H1 (cell line): ENCODE measurements around the gene RMRP. TPM values are rescaled to one million over a fixed set of nuclear protein-coding genes. Genes with fewer than 3 reads are reported as not detected.

Experiments used
- CTCF ChIA-PET: fragments of 300-600 bp; sonication (Branson Sonifier 250); formaldehyde crosslinking; loops from one replicate; lab custom pipeline; 2021; ENCODE audit not compliant: partially characterized antibody; lab: Charles Lee
- POLR2A ChIA-PET: fragments of 300-600 bp; sonication (Branson Sonifier 250); formaldehyde crosslinking; loops from one replicate; lab custom pipeline; 2021; ENCODE audit warnings: inconsistent platforms; ENCODE audit not compliant: partially characterized antibody; lab: Charles Lee
- DNase-seq, 2 experiments: peaks; one replicate each; pipeline versions ENCODE4 v3.0.0 to v3.0.0-alpha.2; 2010 to 2022; ENCODE audit warnings: low spot score in 2 of 2, low read depth in 1 of 2, mixed read lengths in 1 of 2
- FAIRE-seq: peaks from 2 replicates; lab custom pipeline; 2011; peaks lifted over from hg19 to GRCh38; lab: Jason Lieb, UNC
- H2AFZ ChIP-seq: 2 replicates; pipeline ENCODE4 v1.8.1; 2012; ENCODE audit warnings: low read length, inconsistent platforms
- H2AK5ac ChIP-seq: 2 replicates; pipeline ENCODE4 v1.6.1; 2013; ENCODE audit warnings: low read depth, low read length
- H2BK120ac ChIP-seq: replicated peaks from 2 replicates; pipeline ENCODE3; 2013; ENCODE audit warnings: low read depth, low read length, inconsistent platforms
- H2BK12ac ChIP-seq: 2 replicates; pipeline ENCODE4 v1.6.1; 2013; ENCODE audit warnings: low read depth, low read length
- H2BK15ac ChIP-seq: 2 replicates; pipeline ENCODE4 v1.6.1; 2013; ENCODE audit warnings: low read length
- H2BK20ac ChIP-seq: 2 replicates; pipeline ENCODE4 v1.6.1; 2013; ENCODE audit warnings: low read length
- H2BK5ac ChIP-seq: 2 replicates; pipeline ENCODE4 v1.6.1; 2013; ENCODE audit warnings: low read depth, low read length
- H3K14ac ChIP-seq: 2 replicates; pipeline ENCODE4 v1.6.1; 2013; ENCODE audit warnings: inconsistent platforms; ENCODE audit not compliant: insufficient read length
- H3K18ac ChIP-seq: 2 replicates; pipeline ENCODE4 v1.6.1; 2013; ENCODE audit warnings: low read length; ENCODE audit errors: extremely low read depth
- H3K23ac ChIP-seq: 2 replicates; pipeline ENCODE4 v1.6.1; 2013; ENCODE audit warnings: inconsistent platforms; ENCODE audit not compliant: insufficient read length
- H3K23me2 ChIP-seq: 2 replicates; pipeline ENCODE4 v1.6.1; 2013; ENCODE audit warnings: low read depth, low read length
- H3K27ac ChIP-seq: 2 replicates; pipeline ENCODE4 v1.6.1; 2011; ENCODE audit warnings: low read depth, low read length, inconsistent platforms
- H3K27me3 ChIP-seq, 4 experiments: replicated peaks in 1 of 4; 1 replicate in 1 of 4; 2 replicates in 3 of 4; pipeline versions ENCODE4 v1.6.1 to v1.8.1; 2011 to 2013; ENCODE audit warnings: low read length in 3 of 4, mild to moderate bottlenecking in 3 of 4, inconsistent platforms in 2 of 4, mixed read lengths in 2 of 4, moderate library complexity in 1 of 4; ENCODE audit not compliant: control insufficient read depth in 3 of 4, insufficient read depth in 3 of 4; ENCODE audit errors: extremely low read depth in 1 of 4
- H3K36me3 ChIP-seq, 4 experiments: 2 replicates each; pipeline versions ENCODE4 v1.6.1 to v1.8.1; 2011 to 2013; ENCODE audit warnings: mild to moderate bottlenecking in 4 of 4, low read length in 3 of 4, moderate library complexity in 2 of 4, control low read depth in 1 of 4, inconsistent platforms in 1 of 4; ENCODE audit not compliant: insufficient read depth in 4 of 4, control insufficient read depth in 2 of 4
- H3K4ac ChIP-seq: replicated peaks from 2 replicates; pipeline ENCODE3; 2013; ENCODE audit warnings: low read length, low read depth, mixed read lengths, inconsistent platforms; ENCODE audit not compliant: insufficient read length
- H3K4me1 ChIP-seq, 4 experiments: replicated peaks in 1 of 4; 1 replicate in 1 of 4; 2 replicates in 3 of 4; pipeline versions ENCODE4 v1.6.1 to v1.8.1; 2011 to 2013; ENCODE audit warnings: low read length in 3 of 4, inconsistent platforms in 2 of 4, mixed read lengths in 1 of 4; ENCODE audit not compliant: insufficient read depth in 4 of 4, control insufficient read depth in 3 of 4
- H3K4me2 ChIP-seq, 2 experiments: 2 replicates each; pipeline versions ENCODE4 v1.6.1 to v1.8.1; 2011 to 2013; ENCODE audit warnings: low read depth in 2 of 2, low read length in 2 of 2, control low read depth in 1 of 2, inconsistent platforms in 1 of 2, mild to moderate bottlenecking in 1 of 2; ENCODE audit not compliant: insufficient read depth in 1 of 2
- H3K4me3 ChIP-seq, 4 experiments: fragments of 200-600, 300-600 bp in 1 of 4; sonication (generic), shearing (Covaris generic), sonication (Bioruptor Twin) in 1 of 4; 2 replicates each; pipeline versions ENCODE4 v1.5.1 to v1.8.1; 2011 to 2016; ENCODE audit warnings: low read length in 4 of 4, low read depth in 3 of 4, control low read depth in 2 of 4, inconsistent platforms in 2 of 4, mild to moderate bottlenecking in 2 of 4, mixed read lengths in 1 of 4, moderate library complexity in 1 of 4; ENCODE audit not compliant: insufficient read depth in 2 of 4; ENCODE audit errors: extremely low read depth in 1 of 4
- H3K56ac ChIP-seq: replicated peaks from 2 replicates; pipeline ENCODE3; 2013; ENCODE audit warnings: low read depth, mild to moderate bottlenecking, mixed read lengths, low read length, inconsistent platforms; ENCODE audit not compliant: insufficient read length
- H3K79me1 ChIP-seq: 2 replicates; pipeline ENCODE4 v1.6.1; 2013; ENCODE audit warnings: low read depth, low read length, control low read depth
- H3K79me2 ChIP-seq, 2 experiments: 2 replicates each; pipeline versions ENCODE4 v1.6.1 to v1.8.1; 2012 to 2013; ENCODE audit warnings: low read length in 2 of 2, mild to moderate bottlenecking in 2 of 2, inconsistent platforms in 1 of 2; ENCODE audit not compliant: insufficient read depth in 2 of 2, control insufficient read depth in 1 of 2
- H3K9ac ChIP-seq, 4 experiments: replicated peaks in 1 of 4; 1 replicate in 1 of 4; 2 replicates in 3 of 4; pipeline versions ENCODE4 v1.6.1 to v1.8.1; 2011 to 2013; ENCODE audit warnings: low read depth in 3 of 4, low read length in 3 of 4, control low read depth in 2 of 4, mild to moderate bottlenecking in 2 of 4, moderate library complexity in 2 of 4, inconsistent platforms in 1 of 4; ENCODE audit errors: extremely low read depth in 1 of 4
- H3K9me3 ChIP-seq, 2 experiments: 2 replicates each; pipeline versions ENCODE4 v1.6.1 to v1.8.1; 2012 to 2013; ENCODE audit warnings: mild to moderate bottlenecking in 2 of 2, moderate library complexity in 2 of 2, control low read depth in 1 of 2, inconsistent platforms in 1 of 2, low read depth in 1 of 2, low read length in 1 of 2, mixed read lengths in 1 of 2; ENCODE audit not compliant: insufficient read depth in 2 of 2
- H4K20me1 ChIP-seq, 2 experiments: replicated peaks in 1 of 2; 2 replicates each; pipeline versions ENCODE3 to v1.8.1; 2011 to 2013; ENCODE audit warnings: inconsistent platforms in 2 of 2, low read length in 2 of 2, mild to moderate bottlenecking in 1 of 2; ENCODE audit not compliant: insufficient read depth in 2 of 2, control insufficient read depth in 1 of 2
- H4K5ac ChIP-seq: 2 replicates; pipeline ENCODE4 v1.6.1; 2013; ENCODE audit warnings: low read length, low read depth, mixed read lengths, inconsistent platforms; ENCODE audit not compliant: insufficient read length
- H4K8ac ChIP-seq: 2 replicates; pipeline ENCODE4 v1.8.0; 2013; ENCODE audit warnings: mild to moderate bottlenecking, moderate library complexity, low read length, inconsistent platforms; ENCODE audit not compliant: insufficient read depth; ENCODE audit errors: extremely low read depth
- H4K91ac ChIP-seq: replicated peaks from 2 replicates; pipeline ENCODE3; 2013; ENCODE audit warnings: low read length, mixed read lengths, inconsistent platforms; ENCODE audit not compliant: insufficient read length
- EP300 ChIP-seq, 2 experiments: IDR thresholded peaks; 1 replicate in 1 of 2; 2 replicates in 1 of 2; pipeline ENCODE4 v1.6.1; 2011 to 2012; ENCODE audit warnings: low read depth in 2 of 2, low read length in 2 of 2, mild to moderate bottlenecking in 2 of 2, borderline replicate concordance in 1 of 2, inconsistent platforms in 1 of 2, moderate library complexity in 1 of 2
- TAF1 ChIP-seq: IDR thresholded peaks from 2 replicates; pipeline ENCODE4 v1.6.1; 2011; ENCODE audit warnings: mild to moderate bottlenecking, low read depth, low read length
- WGBS, 2 experiments: shearing (Covaris generic) in 1 of 2; methylation state at CpG; one replicate each; pipeline versions ENCODE4 v1.1.6 to v1.1.7; 2013 to 2015; ENCODE audit warnings: low lambda C conversion rate in 2 of 2, mixed read lengths in 2 of 2, inconsistent platforms in 1 of 2, low coverage in 1 of 2, missing lambda C conversion rate in 1 of 2; ENCODE audit not compliant: insufficient replicate concordance in 2 of 2, insufficient coverage in 1 of 2, insufficient read length in 1 of 2; ENCODE audit errors: extremely low coverage in 1 of 2, missing lambda C conversion rate in 1 of 2; 5-methylcytosine and 5-hydroxymethylcytosine counted together
- polyA plus RNA-seq, 7 experiments: library from polyadenylated mRNA; depleted of rRNA in 3 of 7; stranded (reverse) in 5 of 7; unstranded in 2 of 7; fragments of >200 nt in 5 of 7; fragments of 200-250 nt in 2 of 7; gene quantifications; 1 replicate in 5 of 7; 2 replicates in 1 of 7; 4 replicates in 1 of 7; pipeline versions ENCODE4 v1.2.1 to v1.2.3, GENCODE V29; 2011 to 2013; ENCODE audit warnings: missing spikeins in 2 of 7, mixed read lengths in 2 of 7
- total RNA-seq: library from RNA; stranded (reverse); fragmentation: NEBNext Ultra II Directional; extraction: Animal tissue kit (Norgen Biotek cat#: 25700); gene quantifications from 2 replicates; pipeline ENCODE4 v1.2.1, GENCODE V29; 2021

RMRP gene
- total and polyA plus RNA-seq, 2 of the 8 experiments (the other 6 are each of a cell fraction or from before 2014, with no cell fraction given): 169 to 14,987 TPM

DNA sequence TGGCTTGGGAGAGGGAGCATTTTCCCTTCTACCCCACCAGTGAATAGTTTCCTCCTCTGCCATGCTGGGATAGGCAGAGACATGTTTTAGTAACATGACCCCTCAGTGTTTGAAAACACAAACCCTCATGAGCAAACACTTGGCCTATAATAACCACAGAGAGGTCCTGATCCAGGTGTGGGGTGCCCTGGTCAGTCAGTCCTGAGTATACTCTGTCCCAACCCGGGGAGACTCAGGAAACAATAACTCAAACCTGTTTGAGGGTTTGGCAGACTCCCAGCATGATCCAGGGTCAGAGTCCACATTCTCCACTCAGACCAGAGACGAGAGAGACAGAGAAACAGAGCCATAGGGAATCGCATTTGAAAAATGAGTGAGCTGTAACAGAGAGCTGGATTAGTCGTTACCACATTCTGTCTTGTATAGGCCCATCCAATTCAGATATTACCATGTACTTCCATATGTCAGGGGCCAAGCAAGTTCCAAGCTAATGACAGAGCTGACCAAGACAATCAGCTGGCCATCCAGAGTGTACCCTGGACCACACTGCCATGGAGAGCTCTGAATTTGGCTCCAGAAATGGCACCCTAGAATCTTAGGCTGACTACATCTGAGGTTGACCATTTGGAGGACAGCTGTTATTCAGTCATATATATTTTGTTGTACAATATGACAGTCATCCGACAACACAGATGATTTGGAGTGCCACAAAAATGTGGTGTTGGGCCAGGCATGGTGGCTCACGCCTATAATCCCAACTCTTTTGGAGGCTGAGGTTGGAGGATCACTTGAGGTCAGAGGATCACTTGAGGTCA, 11.7 kb upstream of the RMRP start:
- H3K23me2 ChIP-seq: peaks cover 2% of the 10 kb centered on the region; the same call in 1 of the 2 replicates
- no peaks in the 10 kb centered on the region for H3K79me1 ChIP-seq
- H3K27ac ChIP-seq: no peak overlapping the region
- H2BK15ac ChIP-seq: no peak overlapping the region
- no peak overlapping the region for H2BK20ac ChIP-seq
- WGBS, 2 experiments: 80% methylated on average over 6 of the region's 6 CpGs; no CpG with 5 or more reads in 1 of the 2 experiments
- no peak overlapping the region for H2AFZ ChIP-seq
- H3K27me3 ChIP-seq: peaks cover 0 to 3% (median 0%) of the 10 kb centered on the region in 4 experiments; a peak in 4 of 7 replicates
- no peak for FAIRE-seq
- H4K5ac ChIP-seq: no peak overlapping the region
- ChIA-PET POLR2A (interaction anchor here (1.1 to 2.0 kb wide), 4 partner anchors 10 to 22 kb away, joined by 3 to 6 read pairs (median 3); partner anchors contain the start of genes CCDC107 and RMRP), CTCF (interaction anchor here (0.6 to 14.6 kb wide), 15 partner anchors 9 to 659 kb away, joined by 3 to 170 read pairs (median 3); partner anchors contain the start of genes CCDC107, CREB3, RMRP and TLN1)
- no peak overlapping the region for H3K9ac ChIP-seq
- H2BK120ac ChIP-seq: no peak overlapping the region
- no peaks in the 10 kb centered on the region for H4K20me1 ChIP-seq
- H3K56ac ChIP-seq: no peak overlapping the region
- no peak overlapping the region for H3K4me3 ChIP-seq
- H3K79me2 ChIP-seq: no peaks in the 10 kb centered on the region
- H3K36me3 ChIP-seq: no peaks in the 10 kb centered on the region
- no peak overlapping the region for H2BK12ac ChIP-seq
- no peak overlapping the region for H3K14ac ChIP-seq
- H2AK5ac ChIP-seq: no peak overlapping the region
- H3K23ac ChIP-seq: no peak overlapping the region
- no peak overlapping the region for H3K18ac ChIP-seq
- no peak overlapping the region for H3K4ac ChIP-seq
- no peak overlapping the region for H2BK5ac ChIP-seq
- H4K8ac ChIP-seq: no peak overlapping the region
- peaks cover 0 to 3% (median under 1%) of the 10 kb centered on the region in 4 experiments; a peak in 5 of 7 replicates for H3K4me1 ChIP-seq
- H3K9me3 ChIP-seq: no peaks in the 10 kb centered on the region
- TF ChIP-seq EP300 (IDR thresholded peaks at IDR 0.05; ENCODE audit: borderline replicate concordance in 1 of 2, low read depth in 2 of 2, low read length in 2 of 2) (no peak), TAF1 (no peak)
- H4K91ac ChIP-seq: no peak overlapping the region
- DNase-seq: no peak
- H3K4me2 ChIP-seq: no peak overlapping the region
